H9 (cell line): ENCODE results near the gene MCF2L. TPM values are rescaled to one million over a fixed set of nuclear protein-coding genes. Genes with fewer than 3 reads are reported as not detected.

Experiments
- DNase-seq: peaks from one replicate; pipeline ENCODE4 v3.0.0-alpha.2; 2017
- H2AFZ ChIP-seq: one replicate; pipeline ENCODE4 v1.6.1; 2013; ENCODE audit warnings: mild to moderate bottlenecking, low read length, control low read depth, moderate library complexity
- H2AK5ac ChIP-seq: 2 replicates; pipeline ENCODE4 v1.6.1; 2013; ENCODE audit warnings: low read length, control low read depth, mixed read lengths; ENCODE audit not compliant: insufficient read length
- H2BK120ac ChIP-seq: one replicate; pipeline ENCODE4 v1.6.1; 2013; ENCODE audit warnings: low read depth, mild to moderate bottlenecking, low read length, control low read depth, inconsistent platforms; ENCODE audit not compliant: poor library complexity, severe bottlenecking
- H2BK12ac ChIP-seq: 2 replicates; pipeline ENCODE4 v1.6.1; 2013; ENCODE audit warnings: low read length, control low read depth, mixed read lengths, low read depth; ENCODE audit not compliant: insufficient read length
- H2BK15ac ChIP-seq: 2 replicates; pipeline ENCODE4 v1.6.1; 2013; ENCODE audit warnings: low read depth, low read length, control low read depth
- H2BK20ac ChIP-seq: one replicate; pipeline ENCODE4 v1.6.1; 2013; ENCODE audit warnings: low read depth, mild to moderate bottlenecking, low read length, control low read depth, inconsistent platforms; ENCODE audit not compliant: poor library complexity, severe bottlenecking
- H2BK5ac ChIP-seq: 2 replicates; pipeline ENCODE4 v1.6.1; 2013; ENCODE audit warnings: low read length, control low read depth, mixed read lengths; ENCODE audit not compliant: insufficient read length
- H3K14ac ChIP-seq: 2 replicates; pipeline ENCODE4 v1.6.1; 2013; ENCODE audit warnings: low read length, control low read depth; ENCODE audit not compliant: insufficient read depth
- H3K18ac ChIP-seq: 2 replicates; pipeline ENCODE4 v1.6.1; 2013; ENCODE audit warnings: low read depth, mild to moderate bottlenecking, mixed read lengths, low read length, control low read depth; ENCODE audit not compliant: insufficient read length
- H3K23ac ChIP-seq: 2 replicates; pipeline ENCODE4 v1.6.1; 2013; ENCODE audit warnings: low read length, control low read depth, mixed read lengths, low read depth; ENCODE audit not compliant: insufficient read length
- H3K23me2 ChIP-seq: 2 replicates; pipeline ENCODE4 v1.6.1; 2013; ENCODE audit warnings: low read depth, mild to moderate bottlenecking, mixed read lengths, low read length, control low read depth; ENCODE audit not compliant: insufficient read length, poor library complexity, severe bottlenecking
- H3K27ac ChIP-seq: 2 replicates; pipeline ENCODE4 v1.5.1; 2013; ENCODE audit warnings: low read length, control low read depth, mixed read lengths, low read depth; ENCODE audit not compliant: insufficient read length
- H3K27me3 ChIP-seq: 2 replicates; pipeline ENCODE4 v1.6.1; 2013; ENCODE audit warnings: low read length, control low read depth, inconsistent platforms; ENCODE audit not compliant: insufficient read depth
- H3K4ac ChIP-seq: 2 replicates; pipeline ENCODE4 v1.6.1; 2013; ENCODE audit warnings: low read depth, mild to moderate bottlenecking, control low read depth, inconsistent platforms, low read length, moderate library complexity
- H3K4me1 ChIP-seq: 2 replicates; pipeline ENCODE4 v1.6.1; 2013; ENCODE audit warnings: low read length, control low read depth, inconsistent platforms; ENCODE audit not compliant: insufficient read depth
- H3K4me2 ChIP-seq: 2 replicates; pipeline ENCODE4 v1.6.1; 2013; ENCODE audit warnings: low read length, control low read depth, mixed read lengths; ENCODE audit not compliant: insufficient read length, insufficient read depth
- H3K56ac ChIP-seq: 2 replicates; pipeline ENCODE4 v1.6.1; 2013; ENCODE audit warnings: low read depth, mild to moderate bottlenecking, mixed read lengths, low read length, control low read depth; ENCODE audit not compliant: insufficient read length
- H3K79me1 ChIP-seq: 2 replicates; pipeline ENCODE4 v1.6.1; 2013; ENCODE audit warnings: low read depth, mild to moderate bottlenecking, moderate library complexity, low read length, control low read depth, inconsistent platforms; ENCODE audit not compliant: insufficient read depth, poor library complexity, severe bottlenecking
- H3K79me2 ChIP-seq: 2 replicates; pipeline ENCODE4 v1.6.1; 2013; ENCODE audit warnings: low read length, control low read depth, inconsistent platforms; ENCODE audit not compliant: insufficient read depth
- H3K9ac ChIP-seq: 2 replicates; pipeline ENCODE4 v1.6.1; 2013; ENCODE audit warnings: low read length, control low read depth, mixed read lengths; ENCODE audit not compliant: insufficient read length; ENCODE audit errors: extremely low read depth
- H3K9me3 ChIP-seq: one replicate; pipeline ENCODE4 v1.6.1; 2013; ENCODE audit warnings: low read depth, low read length, inconsistent platforms; ENCODE audit not compliant: control insufficient read depth
- H3T11ph ChIP-seq: one replicate; pipeline ENCODE4 v1.6.1; 2013; ENCODE audit warnings: mild to moderate bottlenecking, low read length, control low read depth, inconsistent platforms
- H4K20me1 ChIP-seq: one replicate; pipeline ENCODE4 v1.6.1; 2013; ENCODE audit not compliant: control insufficient read depth, insufficient read length, insufficient read depth
- H4K5ac ChIP-seq: 2 replicates; pipeline ENCODE4 v1.6.1; 2013; ENCODE audit warnings: low read depth, mild to moderate bottlenecking, mixed read lengths, low read length, control low read depth; ENCODE audit not compliant: insufficient read length
- H4K8ac ChIP-seq: replicated peaks from 2 replicates; pipeline ENCODE4 v1.6.1; 2013; ENCODE audit warnings: low read length, control low read depth, mixed read lengths, low read depth; ENCODE audit not compliant: insufficient read length
- H4K91ac ChIP-seq: 2 replicates; pipeline ENCODE4 v1.6.1; 2013; ENCODE audit warnings: low read depth, mild to moderate bottlenecking, moderate library complexity, mixed read lengths, low read length, control low read depth; ENCODE audit not compliant: insufficient read length
- H3K27ac Mint-ChIP-seq, 3 experiments: 2 replicates in 2 of 3; 3 replicates in 1 of 3; pipeline ENCODE4 v1.8.0; 2020 to 2021; ENCODE audit warnings: mixed read lengths in 3 of 3, mild to moderate bottlenecking in 1 of 3, moderate library complexity in 1 of 3
- H3K27me3 Mint-ChIP-seq: 2 replicates; pipeline ENCODE4 v1.8.0; 2021; ENCODE audit warnings: low read depth, mild to moderate bottlenecking, moderate library complexity, mixed read lengths
- H3K36me3 Mint-ChIP-seq, 3 experiments: 2 replicates in 2 of 3; 3 replicates in 1 of 3; pipeline ENCODE4 v1.8.0; 2020 to 2021; ENCODE audit warnings: low read depth in 3 of 3, mixed read lengths in 3 of 3; ENCODE audit not compliant: insufficient read depth in 1 of 3
- H3K4me1 Mint-ChIP-seq, 2 experiments: 2 replicates each; pipeline ENCODE4 v1.8.0; 2020; ENCODE audit warnings: mixed read lengths in 2 of 2
- H3K4me3 Mint-ChIP-seq, 2 experiments: 2 replicates in 1 of 2; 3 replicates in 1 of 2; pipeline ENCODE4 v1.8.0; 2020 to 2021; ENCODE audit warnings: mild to moderate bottlenecking in 2 of 2, mixed read lengths in 2 of 2, moderate library complexity in 1 of 2
- H3K9me3 Mint-ChIP-seq, 2 experiments: 2 replicates in 1 of 2; 3 replicates in 1 of 2; pipeline ENCODE4 v1.8.0; 2020; ENCODE audit warnings: mild to moderate bottlenecking in 2 of 2, mixed read lengths in 2 of 2, moderate library complexity in 1 of 2
- WGBS: extraction: QIAGEN DNeasy Blood & Tissue Kit; methylation state at CpG from one replicate; pipeline ENCODE4 v1.1.7; 2013; ENCODE audit warnings: missing lambda C conversion rate, low lambda C conversion rate, mixed read lengths; ENCODE audit not compliant: insufficient read length; ENCODE audit errors: extremely low coverage; 5-methylcytosine and 5-hydroxymethylcytosine counted together
- total RNA-seq: library from RNA; stranded (reverse); gene quantifications from 2 replicates; pipeline ENCODE4 v1.2.1, GENCODE V29; 2021
- TF ChIP-seq, protein P1 (sequence below): fragments of 200-600 bp; sonication (generic); conservative IDR thresholded peaks from 3 replicates; pipeline ENCODE4 v1.8.0; 2021; ENCODE audit warnings: antibody characterized with exemption, mild to moderate bottlenecking

Gene MCF2L
- total RNA-seq, 1 experiment from 2014 or later, result 18.5 TPM

DNA sequence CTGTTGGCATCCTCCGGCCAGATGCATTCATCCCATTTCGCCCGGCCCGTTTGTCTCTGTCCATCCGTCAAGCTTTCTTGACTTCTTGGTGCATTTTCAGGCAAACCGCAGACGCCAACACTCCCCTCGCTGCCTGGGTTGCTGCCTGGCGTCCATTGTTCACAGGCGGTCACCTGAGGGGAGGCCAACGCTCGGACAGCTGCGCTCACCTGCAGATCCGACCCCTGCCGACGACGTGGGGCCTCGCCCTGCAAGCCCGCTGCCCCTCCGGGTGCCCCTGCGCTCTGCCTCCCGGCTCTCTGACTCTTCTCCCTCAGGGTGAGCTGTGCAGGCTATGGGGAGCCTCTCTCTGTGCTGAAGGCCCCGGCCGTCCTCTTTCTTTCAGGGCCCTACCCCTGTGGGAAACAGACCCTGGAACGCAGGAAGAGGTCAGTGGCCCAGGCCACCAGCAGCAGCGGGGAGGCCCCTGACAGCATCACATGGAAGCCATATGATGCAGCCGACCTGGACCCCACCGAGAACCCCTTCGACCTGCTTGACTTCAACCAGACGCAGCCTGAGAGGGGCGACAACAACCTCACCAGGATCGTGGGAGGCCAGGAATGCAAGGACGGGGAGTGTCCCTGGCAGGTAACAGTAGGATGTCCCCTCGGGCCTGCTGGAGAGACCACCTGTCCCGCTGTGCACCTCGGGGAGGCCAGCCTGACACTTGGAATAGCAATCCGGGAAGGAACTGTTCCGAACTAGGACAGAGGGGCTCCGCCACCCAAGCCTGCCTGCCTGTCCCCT, 174.6 kb downstream of the MCF2L start:
- Histone ChIP-seq H3K79me1 (no peaks in the 10 kb centered on the region), H2BK120ac (no peak overlapping the region), H2BK12ac (no peak overlapping the region), H3K4me1 (no peaks in the 10 kb centered on the region), H4K8ac (no peak overlapping the region), H3K56ac (no peak overlapping the region), H3K4me2 (no peak overlapping the region), H4K91ac (no peak overlapping the region), H3K9me3 (no peaks in the 10 kb centered on the region), H2AK5ac (no peak overlapping the region), H3K18ac (no peak overlapping the region), H4K20me1 (no peaks in the 10 kb centered on the region), H3K9ac (no peak overlapping the region), H3K4ac (no peak overlapping the region), H2BK15ac (no peak overlapping the region), H3K27ac (no peak overlapping the region), H2BK20ac (no peak overlapping the region), H3K14ac (no peak overlapping the region; the same call in 1 of the 2 replicates), H3K79me2 (no peaks in the 10 kb centered on the region), H3T11ph (no peak overlapping the region), H3K27me3 (no peaks in the 10 kb centered on the region), H2BK5ac (no peak overlapping the region), H2AFZ (no peak overlapping the region), H3K23ac (no peak overlapping the region), H3K23me2 (no peaks in the 10 kb centered on the region), H4K5ac (no peak overlapping the region)
- no peak overlapping the region for H3K4me3 Mint-ChIP-seq
- peaks cover 3% of the 10 kb centered on the region; the same call in 1 of the 2 replicates for H3K27me3 Mint-ChIP-seq
- H3K36me3 Mint-ChIP-seq, result no peaks in the 10 kb centered on the region
- TF ChIP-seq, protein P1, sequence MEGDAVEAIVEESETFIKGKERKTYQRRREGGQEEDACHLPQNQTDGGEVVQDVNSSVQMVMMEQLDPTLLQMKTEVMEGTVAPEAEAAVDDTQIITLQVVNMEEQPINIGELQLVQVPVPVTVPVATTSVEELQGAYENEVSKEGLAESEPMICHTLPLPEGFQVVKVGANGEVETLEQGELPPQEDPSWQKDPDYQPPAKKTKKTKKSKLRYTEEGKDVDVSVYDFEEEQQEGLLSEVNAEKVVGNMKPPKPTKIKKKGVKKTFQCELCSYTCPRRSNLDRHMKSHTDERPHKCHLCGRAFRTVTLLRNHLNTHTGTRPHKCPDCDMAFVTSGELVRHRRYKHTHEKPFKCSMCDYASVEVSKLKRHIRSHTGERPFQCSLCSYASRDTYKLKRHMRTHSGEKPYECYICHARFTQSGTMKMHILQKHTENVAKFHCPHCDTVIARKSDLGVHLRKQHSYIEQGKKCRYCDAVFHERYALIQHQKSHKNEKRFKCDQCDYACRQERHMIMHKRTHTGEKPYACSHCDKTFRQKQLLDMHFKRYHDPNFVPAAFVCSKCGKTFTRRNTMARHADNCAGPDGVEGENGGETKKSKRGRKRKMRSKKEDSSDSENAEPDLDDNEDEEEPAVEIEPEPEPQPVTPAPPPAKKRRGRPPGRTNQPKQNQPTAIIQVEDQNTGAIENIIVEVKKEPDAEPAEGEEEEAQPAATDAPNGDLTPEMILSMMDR, result no peak
- peaks cover 3 to 11% of the 10 kb centered on the region in 2 experiments for H3K4me1 Mint-ChIP-seq
- no peak overlapping the region for H3K27ac Mint-ChIP-seq
- H3K9me3 Mint-ChIP-seq, result no peaks in the 10 kb centered on the region
- peak; percentile 27 for DNase-seq
- WGBS, result no CpG with 5 or more reads among the region's 39 CpGs
